ENCODE measurements around the gene ELK3. TPM values are rescaled to one million over a fixed set of nuclear protein-coding genes. Genes with fewer than 3 reads are reported as not detected.
A peak's percentile ranks its signal among the peaks of the same experiment; 100 is the strongest.

The ELK3 gene
- total RNA-seq, 1 experiment from 2014 or later = 9.4 TPM

DNA sequence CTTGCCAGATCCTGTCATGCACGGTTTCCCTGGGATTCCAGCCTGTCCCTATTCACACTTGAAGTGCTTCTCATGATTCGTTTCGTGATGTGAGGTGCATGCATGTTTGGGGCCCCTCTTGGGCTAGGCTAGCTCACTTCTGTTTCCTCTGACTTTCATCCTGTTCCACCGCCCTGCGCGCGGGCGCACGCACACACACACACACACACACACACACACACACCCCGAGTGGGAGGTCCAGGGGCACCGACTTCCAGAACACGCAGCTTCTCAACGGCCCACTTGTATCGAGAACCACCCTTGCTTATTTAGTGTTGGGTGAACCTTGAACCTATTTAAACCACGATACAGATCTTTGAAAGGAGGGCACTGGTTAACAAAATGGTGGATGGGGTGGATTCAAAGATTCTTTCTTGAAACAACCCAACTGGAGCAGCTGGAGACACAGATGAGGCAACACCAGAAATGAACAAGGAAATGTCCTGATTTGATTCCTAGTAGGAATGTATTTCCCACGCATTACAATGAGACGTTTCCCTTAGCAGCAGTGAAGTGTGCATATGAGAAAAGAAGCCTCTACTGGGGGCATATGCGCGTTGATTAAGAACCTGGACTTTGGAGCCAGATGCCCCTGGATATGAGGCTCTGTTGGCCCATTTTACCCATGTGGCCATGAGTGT, 16.3 kb downstream of the ELK3 start:
- H3K27ac Mint-ChIP-seq = peak overlapping the region; percentile 34 to 67 (median 57); a peak in 5 of 7 replicates
- no peak overlapping the region for H3K4ac ChIP-seq (ENCODE audit: low read depth, low read length)
- H2BK12ac ChIP-seq (ENCODE audit: insufficient read length, low read depth, low read length) = no peak overlapping the region
- H3K36me3 Mint-ChIP-seq (ENCODE audit: insufficient read depth in 1 of 3, low read depth in 3 of 3) = no peaks in the 10 kb centered on the region
- no peak overlapping the region for H2BK20ac ChIP-seq (ENCODE audit: low read depth, low read length, poor library complexity, severe bottlenecking)
- H3K27ac ChIP-seq (ENCODE audit: insufficient read length, low read depth, low read length) = no peak overlapping the region
- no peaks in the 10 kb centered on the region for H3K79me2 ChIP-seq (ENCODE audit: insufficient read depth, low read length)
- no peak overlapping the region for H3K23ac ChIP-seq (ENCODE audit: insufficient read length, low read depth, low read length)
- no peaks in the 10 kb centered on the region for H4K20me1 ChIP-seq (ENCODE audit: control insufficient read depth, insufficient read depth, insufficient read length)
- H3K18ac ChIP-seq (ENCODE audit: insufficient read length, low read depth, low read length) = no peak overlapping the region
- H4K8ac ChIP-seq (replicated peaks; ENCODE audit: insufficient read length, low read depth, low read length) = no peak overlapping the region
- H4K5ac ChIP-seq (ENCODE audit: insufficient read length, low read depth, low read length) = no peak overlapping the region
- no peak for DNase-seq
- H2BK15ac ChIP-seq (ENCODE audit: low read depth, low read length) = no peak overlapping the region
- H3K27me3 ChIP-seq (ENCODE audit: insufficient read depth, low read length) = no peaks in the 10 kb centered on the region
- H3K79me1 ChIP-seq (ENCODE audit: insufficient read depth, low read depth, low read length, poor library complexity, severe bottlenecking) = no peaks in the 10 kb centered on the region
- no peaks in the 10 kb centered on the region for H3K9me3 Mint-ChIP-seq
- no peak overlapping the region for H3K9ac ChIP-seq (ENCODE audit: extremely low read depth, insufficient read length, low read length)
- H3T11ph ChIP-seq (ENCODE audit: low read length) = no peak overlapping the region
- H3K27me3 Mint-ChIP-seq (ENCODE audit: low read depth) = no peaks in the 10 kb centered on the region
- peak overlapping the region in 1 of 2 experiments; percentile 54; a peak in 2 of 5 replicates for H3K4me3 Mint-ChIP-seq
- H3K23me2 ChIP-seq (ENCODE audit: insufficient read length, low read depth, low read length, poor library complexity, severe bottlenecking) = no peaks in the 10 kb centered on the region
- no peak overlapping the region for H3K4me2 ChIP-seq (ENCODE audit: insufficient read depth, insufficient read length, low read length)
- H2AK5ac ChIP-seq (ENCODE audit: insufficient read length, low read length) = no peak overlapping the region
- WGBS (ENCODE audit: extremely low coverage, insufficient read length, low lambda C conversion rate) = no CpG with 5 or more reads among the region's 19 CpGs
- H4K91ac ChIP-seq (ENCODE audit: insufficient read length, low read depth, low read length) = no peak overlapping the region
- H3K9me3 ChIP-seq (ENCODE audit: control insufficient read depth, low read depth, low read length) = no peaks in the 10 kb centered on the region
- H2BK5ac ChIP-seq (ENCODE audit: insufficient read length, low read length) = no peak overlapping the region
- TF ChIP-seq, protein P1, sequence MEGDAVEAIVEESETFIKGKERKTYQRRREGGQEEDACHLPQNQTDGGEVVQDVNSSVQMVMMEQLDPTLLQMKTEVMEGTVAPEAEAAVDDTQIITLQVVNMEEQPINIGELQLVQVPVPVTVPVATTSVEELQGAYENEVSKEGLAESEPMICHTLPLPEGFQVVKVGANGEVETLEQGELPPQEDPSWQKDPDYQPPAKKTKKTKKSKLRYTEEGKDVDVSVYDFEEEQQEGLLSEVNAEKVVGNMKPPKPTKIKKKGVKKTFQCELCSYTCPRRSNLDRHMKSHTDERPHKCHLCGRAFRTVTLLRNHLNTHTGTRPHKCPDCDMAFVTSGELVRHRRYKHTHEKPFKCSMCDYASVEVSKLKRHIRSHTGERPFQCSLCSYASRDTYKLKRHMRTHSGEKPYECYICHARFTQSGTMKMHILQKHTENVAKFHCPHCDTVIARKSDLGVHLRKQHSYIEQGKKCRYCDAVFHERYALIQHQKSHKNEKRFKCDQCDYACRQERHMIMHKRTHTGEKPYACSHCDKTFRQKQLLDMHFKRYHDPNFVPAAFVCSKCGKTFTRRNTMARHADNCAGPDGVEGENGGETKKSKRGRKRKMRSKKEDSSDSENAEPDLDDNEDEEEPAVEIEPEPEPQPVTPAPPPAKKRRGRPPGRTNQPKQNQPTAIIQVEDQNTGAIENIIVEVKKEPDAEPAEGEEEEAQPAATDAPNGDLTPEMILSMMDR (conservative IDR thresholded peaks at IDR 0.05) = no peak
- H3K14ac ChIP-seq (ENCODE audit: insufficient read depth, low read length) = no peak overlapping the region
- H3K56ac ChIP-seq (ENCODE audit: insufficient read length, low read depth, low read length) = no peak overlapping the region
- peaks cover 22 to 28% of the 10 kb centered on the region in 2 experiments for H3K4me1 Mint-ChIP-seq
- peaks cover 6% of the 10 kb centered on the region; the same call in 1 of the 2 replicates for H3K4me1 ChIP-seq (ENCODE audit: insufficient read depth, low read length)
- H2AFZ ChIP-seq (ENCODE audit: low read length) = no peak overlapping the region
- H2BK120ac ChIP-seq (ENCODE audit: low read depth, low read length, poor library complexity, severe bottlenecking) = no peak overlapping the region

Measured in H9 (cell line).